PC-9 (cell line): ENCODE data around the gene PTCD1.

ENCODE experiments used
- EZH2 ChIP-seq: fragments of 200-600 bp; sonication (generic); IDR thresholded peaks from 2 replicates; pipeline ENCODE4 v1.8.0; 2017; ENCODE audit warnings: antibody characterized with exemption, low read depth
- TF ChIP-seq, protein P1 (sequence below): fragments of 200-600 bp; sonication (generic); conservative IDR thresholded peaks from 2 replicates; pipeline ENCODE4 v1.6.1; 2017; ENCODE audit warnings: mixed run types, antibody characterized with exemption, mild to moderate bottlenecking, moderate library complexity

DNA sequence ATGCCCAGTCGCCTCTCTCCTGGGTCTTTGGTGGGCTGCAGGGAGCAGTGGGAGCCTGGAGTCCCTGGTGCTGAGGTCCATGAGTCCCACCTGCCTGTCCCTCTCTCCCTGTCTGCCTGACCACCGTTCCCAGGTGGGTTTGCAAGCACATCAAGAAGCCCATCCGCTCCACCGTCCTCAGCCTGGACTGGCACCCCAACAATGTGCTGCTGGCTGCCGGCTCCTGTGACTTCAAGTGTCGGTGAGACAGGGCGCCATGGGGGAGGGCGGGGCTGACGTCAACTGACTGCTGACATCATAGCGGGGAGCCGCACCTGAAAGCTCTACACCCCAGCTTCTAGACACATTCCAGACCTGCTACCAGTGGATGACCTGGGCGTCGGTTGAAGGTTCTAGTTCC lies 48.8 kb downstream of the PTCD1 start:
- TF ChIP-seq, protein P1, sequence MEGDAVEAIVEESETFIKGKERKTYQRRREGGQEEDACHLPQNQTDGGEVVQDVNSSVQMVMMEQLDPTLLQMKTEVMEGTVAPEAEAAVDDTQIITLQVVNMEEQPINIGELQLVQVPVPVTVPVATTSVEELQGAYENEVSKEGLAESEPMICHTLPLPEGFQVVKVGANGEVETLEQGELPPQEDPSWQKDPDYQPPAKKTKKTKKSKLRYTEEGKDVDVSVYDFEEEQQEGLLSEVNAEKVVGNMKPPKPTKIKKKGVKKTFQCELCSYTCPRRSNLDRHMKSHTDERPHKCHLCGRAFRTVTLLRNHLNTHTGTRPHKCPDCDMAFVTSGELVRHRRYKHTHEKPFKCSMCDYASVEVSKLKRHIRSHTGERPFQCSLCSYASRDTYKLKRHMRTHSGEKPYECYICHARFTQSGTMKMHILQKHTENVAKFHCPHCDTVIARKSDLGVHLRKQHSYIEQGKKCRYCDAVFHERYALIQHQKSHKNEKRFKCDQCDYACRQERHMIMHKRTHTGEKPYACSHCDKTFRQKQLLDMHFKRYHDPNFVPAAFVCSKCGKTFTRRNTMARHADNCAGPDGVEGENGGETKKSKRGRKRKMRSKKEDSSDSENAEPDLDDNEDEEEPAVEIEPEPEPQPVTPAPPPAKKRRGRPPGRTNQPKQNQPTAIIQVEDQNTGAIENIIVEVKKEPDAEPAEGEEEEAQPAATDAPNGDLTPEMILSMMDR, result no peak
- TF ChIP-seq EZH2, result no peak
